Trophoblast cell (in vitro differentiated cells and primary cell): ENCODE results near the gene EDIL3.
A peak's percentile ranks its signal among the peaks of the same experiment; 100 is the strongest.

Experiments used
- DNase-seq, 2 donors: peaks; one replicate each; pipeline ENCODE4 v3.0.0-alpha.2; 2016
- H2AFZ ChIP-seq: 2 replicates; pipeline ENCODE4 v1.6.1; 2013; ENCODE audit warnings: low read length, moderate library complexity, mild to moderate bottlenecking; ENCODE audit not compliant: insufficient read depth, poor library complexity
- H2AK5ac ChIP-seq: 2 replicates; pipeline ENCODE4 v1.6.1; 2013; ENCODE audit warnings: mild to moderate bottlenecking, low read length
- H2BK120ac ChIP-seq: 2 replicates; pipeline ENCODE4 v1.6.1; 2013; ENCODE audit warnings: low read length, mild to moderate bottlenecking, moderate library complexity; ENCODE audit not compliant: insufficient read depth, poor library complexity
- H2BK12ac ChIP-seq: 2 replicates; pipeline ENCODE4 v1.6.1; 2013; ENCODE audit warnings: mild to moderate bottlenecking, low read length, moderate library complexity
- H2BK5ac ChIP-seq: 2 replicates; pipeline ENCODE4 v1.6.1; 2013; ENCODE audit warnings: low read length, low read depth, moderate library complexity, mild to moderate bottlenecking; ENCODE audit not compliant: poor library complexity
- H3K14ac ChIP-seq: 2 replicates; pipeline ENCODE4 v1.6.1; 2013; ENCODE audit warnings: mild to moderate bottlenecking, low read length
- H3K18ac ChIP-seq: 2 replicates; pipeline ENCODE4 v1.6.1; 2013; ENCODE audit warnings: mild to moderate bottlenecking, low read length
- H3K23ac ChIP-seq: 2 replicates; pipeline ENCODE4 v1.6.1; 2013; ENCODE audit warnings: low read length
- H3K27ac ChIP-seq: 2 replicates; pipeline ENCODE4 v1.5.1; 2013; ENCODE audit warnings: low read depth, mild to moderate bottlenecking, inconsistent platforms, low read length, moderate library complexity
- H3K27me3 ChIP-seq: 2 replicates; pipeline ENCODE4 v1.6.1; 2013; ENCODE audit warnings: inconsistent platforms, mild to moderate bottlenecking, low read length, moderate library complexity; ENCODE audit not compliant: insufficient read depth
- H3K36me3 ChIP-seq, 2 experiments: 1 replicate in 1 of 2; 2 replicates in 1 of 2; pipeline ENCODE4 v1.6.1; 2013; ENCODE audit warnings: low read length in 2 of 2, mild to moderate bottlenecking in 2 of 2, moderate library complexity in 1 of 2; ENCODE audit not compliant: insufficient read depth in 2 of 2, control insufficient read depth in 1 of 2
- H3K4ac ChIP-seq: 2 replicates; pipeline ENCODE4 v1.6.1; 2013; ENCODE audit warnings: low read depth, mild to moderate bottlenecking, low read length, moderate library complexity
- H3K4me1 ChIP-seq, 2 experiments: 1 replicate in 1 of 2; 2 replicates in 1 of 2; pipeline ENCODE4 v1.6.1; 2013; ENCODE audit warnings: low read length in 2 of 2, mild to moderate bottlenecking in 2 of 2, moderate library complexity in 1 of 2; ENCODE audit not compliant: insufficient read depth in 2 of 2, control insufficient read depth in 1 of 2
- H3K4me2 ChIP-seq: 2 replicates; pipeline ENCODE4 v1.6.1; 2013; ENCODE audit warnings: inconsistent platforms, mild to moderate bottlenecking, low read length, moderate library complexity
- H3K4me3 ChIP-seq: 2 replicates; pipeline ENCODE4 v1.5.1; 2013; ENCODE audit warnings: mild to moderate bottlenecking, low read depth, low read length, inconsistent platforms
- H3K79me1 ChIP-seq: one replicate; pipeline ENCODE4 v1.6.1; 2013; ENCODE audit warnings: low read length
- H3K79me2 ChIP-seq: 2 replicates; pipeline ENCODE4 v1.6.1; 2013; ENCODE audit warnings: low read length, mild to moderate bottlenecking; ENCODE audit not compliant: control insufficient read depth, insufficient read depth, poor library complexity
- H3K9ac ChIP-seq: 2 replicates; pipeline ENCODE4 v1.6.1; 2013; ENCODE audit warnings: mild to moderate bottlenecking, low read length
- H3K9me3 ChIP-seq: 2 replicates; pipeline ENCODE4 v1.6.1; 2013; ENCODE audit warnings: low read depth, mild to moderate bottlenecking, control low read depth, inconsistent platforms, low read length; ENCODE audit not compliant: insufficient read depth
- H4K12ac ChIP-seq: 2 replicates; pipeline ENCODE4 v1.6.1; 2013; ENCODE audit warnings: low read depth, mild to moderate bottlenecking, low read length, moderate library complexity
- H4K8ac ChIP-seq: 2 replicates; pipeline ENCODE4 v1.6.1; 2013; ENCODE audit warnings: low read depth, mild to moderate bottlenecking, low read length, moderate library complexity
- H4K91ac ChIP-seq: one replicate; pipeline ENCODE4 v1.6.1; 2013; ENCODE audit warnings: low read depth, mild to moderate bottlenecking, low read length, moderate library complexity
- WGBS: extraction: QIAGEN DNeasy Blood & Tissue Kit; methylation state at CpG from one replicate; pipeline ENCODE4 v1.1.7; 2013; ENCODE audit warnings: missing lambda C conversion rate; ENCODE audit not compliant: insufficient read length, insufficient coverage; ENCODE audit errors: extremely low coverage; 5-methylcytosine and 5-hydroxymethylcytosine counted together

The EDIL3 gene

DNA sequence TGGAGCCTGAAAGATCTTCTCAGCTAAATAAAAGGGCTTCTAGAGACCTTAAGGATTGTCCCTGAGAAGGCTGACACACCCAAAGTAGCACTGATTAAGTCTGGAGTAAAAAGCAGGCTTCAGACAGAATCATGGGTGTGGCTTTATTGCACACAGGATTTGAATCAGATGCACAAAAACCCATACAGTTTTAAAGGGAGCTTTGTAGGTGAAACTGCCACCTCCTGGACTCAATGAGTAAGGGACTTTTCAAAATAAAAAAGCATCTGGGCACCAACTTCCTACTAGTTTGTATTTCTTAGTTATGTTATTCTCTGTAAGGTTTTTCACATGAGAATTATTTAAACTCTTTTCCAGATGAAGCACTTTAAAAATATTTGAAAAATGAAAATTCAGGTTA lies 129.4 kb downstream of the EDIL3 start:
- Histone ChIP-seq H3K79me1 (no peaks in the 10 kb centered on the region), H3K36me3 (no peaks in the 10 kb centered on the region), H3K4me3 (no peak overlapping the region), H4K8ac (no peak overlapping the region), H3K79me2 (no peaks in the 10 kb centered on the region), H3K14ac (no peak overlapping the region), H3K9me3 (no peaks in the 10 kb centered on the region), H2AK5ac (no peak overlapping the region), H2BK12ac (no peak overlapping the region), H2BK120ac (no peak overlapping the region), H2BK5ac (no peak overlapping the region), H3K4ac (no peak overlapping the region), H3K4me2 (no peak overlapping the region), H3K27ac (no peak overlapping the region), H2AFZ (no peak overlapping the region), H4K91ac (no peak overlapping the region), H3K27me3 (no peaks in the 10 kb centered on the region), H4K12ac (no peak overlapping the region), H3K18ac (no peak overlapping the region), H3K23ac (no peak overlapping the region), H3K4me1 (peaks cover 2 to 5% of the 10 kb centered on the region in 2 experiments), H3K9ac (no peak overlapping the region)
- peak in 1 of 2 donors; percentile 12 for DNase-seq

DNA sequence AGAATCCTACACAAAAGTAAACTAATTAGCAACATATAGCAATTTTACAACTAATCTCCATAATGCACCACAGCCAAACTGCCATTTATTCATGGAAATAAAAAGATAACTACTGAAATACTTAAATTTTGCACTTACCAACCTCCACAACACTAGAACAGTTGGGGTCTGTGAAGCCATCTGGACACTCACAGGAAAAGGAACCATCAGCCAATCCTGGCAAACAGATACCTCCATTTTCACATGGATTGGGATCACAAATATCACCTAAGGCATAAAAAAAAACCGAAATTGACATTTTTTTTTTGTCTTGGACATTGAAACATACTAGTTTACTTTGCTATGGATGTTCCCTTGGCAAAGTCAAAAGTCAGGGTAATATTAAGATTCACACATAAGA lies 130.7 kb downstream of the EDIL3 start:
- Histone ChIP-seq H4K12ac (no peak overlapping the region), H3K36me3 (no peaks in the 10 kb centered on the region), H3K27ac (no peak overlapping the region), H3K14ac (no peak overlapping the region), H3K4me2 (no peak overlapping the region), H3K9me3 (no peaks in the 10 kb centered on the region), H2BK12ac (no peak overlapping the region), H3K23ac (no peak overlapping the region), H2BK120ac (no peak overlapping the region), H2BK5ac (no peak overlapping the region), H3K4ac (no peak overlapping the region), H3K4me1 (peaks cover 2 to 6% of the 10 kb centered on the region in 2 experiments), H4K91ac (no peak overlapping the region), H2AFZ (no peak overlapping the region), H4K8ac (no peak overlapping the region), H3K4me3 (no peak overlapping the region), H3K18ac (no peak overlapping the region), H3K79me1 (no peaks in the 10 kb centered on the region), H3K9ac (no peak overlapping the region), H3K27me3 (no peaks in the 10 kb centered on the region), H3K79me2 (no peaks in the 10 kb centered on the region), H2AK5ac (no peak overlapping the region)
- WGBS: no CpG with 5 or more reads among the region's 1 CpG
- no peak for DNase-seq

DNA sequence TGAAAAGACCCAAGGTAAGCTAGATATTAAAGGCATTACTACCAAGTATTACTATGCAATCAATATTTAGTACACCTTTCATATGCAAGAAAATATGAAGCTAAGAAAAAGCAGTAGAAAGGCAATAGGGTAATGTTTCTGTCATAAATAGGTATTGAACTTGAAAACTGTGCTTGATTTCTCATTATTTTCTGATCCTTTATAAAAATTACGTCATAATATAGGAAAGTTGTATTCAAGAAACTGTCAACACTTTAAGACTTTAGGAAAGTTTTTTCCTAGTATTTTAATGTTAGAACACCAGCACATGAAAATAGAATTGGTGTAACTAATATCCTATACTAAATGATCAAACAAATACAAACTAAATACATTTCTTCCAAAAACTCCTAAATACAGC lies 133.2 kb downstream of the EDIL3 start:
- WGBS: no CpG with 5 or more reads among the region's 1 CpG

DNA sequence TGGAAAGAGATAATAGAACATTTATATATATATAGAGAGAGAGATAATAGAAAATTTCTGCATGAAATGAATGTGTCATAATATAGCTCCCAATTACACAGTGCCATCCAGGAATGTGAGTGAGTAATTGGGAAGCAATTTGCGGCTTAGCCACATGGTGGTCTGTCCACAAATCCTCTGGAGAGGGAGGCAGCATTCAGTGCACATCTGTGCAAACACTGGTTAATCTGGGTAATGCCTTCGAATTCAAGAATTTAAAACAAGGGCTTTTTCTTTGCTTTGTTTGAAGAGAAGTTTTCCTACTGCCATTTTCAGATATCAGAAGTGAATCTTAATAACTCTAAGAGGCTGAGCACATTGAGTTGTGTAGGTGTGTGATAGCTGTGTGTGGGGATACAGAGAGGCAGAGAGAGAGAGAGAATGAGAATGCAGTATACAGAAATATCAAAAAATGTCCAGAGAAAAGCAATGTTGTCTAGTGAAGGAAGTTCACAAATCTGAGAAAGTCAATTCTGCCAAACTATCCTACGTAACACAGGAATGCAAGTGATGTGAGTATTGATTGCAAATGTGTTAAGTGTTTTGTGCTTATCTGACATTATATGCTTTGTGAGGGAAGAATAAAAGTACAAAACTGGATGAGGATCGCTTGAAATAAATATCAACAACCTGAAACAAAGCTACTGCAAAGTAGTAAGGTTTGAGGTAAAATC lies 134.6 kb downstream of the EDIL3 start:
- no peak overlapping the region for H3K23ac ChIP-seq
- DNase-seq: peak in 1 of 2 donors; percentile 22
- H4K8ac ChIP-seq: no peak overlapping the region
- peaks cover 0 to 1% of the 10 kb centered on the region in 2 experiments for H3K4me1 ChIP-seq
- H2AFZ ChIP-seq: no peak overlapping the region
- no peaks in the 10 kb centered on the region for H3K36me3 ChIP-seq
- no peak overlapping the region for H3K14ac ChIP-seq
- H3K27me3 ChIP-seq: no peaks in the 10 kb centered on the region
- H2BK120ac ChIP-seq: no peak overlapping the region
- no peaks in the 10 kb centered on the region for H3K79me2 ChIP-seq
- no peak overlapping the region for H2BK5ac ChIP-seq
- H3K18ac ChIP-seq: no peak overlapping the region
- H3K4me2 ChIP-seq: no peak overlapping the region
- H3K9ac ChIP-seq: no peak overlapping the region
- H3K27ac ChIP-seq: no peak overlapping the region
- H4K91ac ChIP-seq: no peak overlapping the region
- H4K12ac ChIP-seq: no peak overlapping the region
- H2AK5ac ChIP-seq: no peak overlapping the region
- no peaks in the 10 kb centered on the region for H3K79me1 ChIP-seq
- no CpG with 5 or more reads among the region's 4 CpGs for WGBS
- H3K4ac ChIP-seq: no peak overlapping the region
- H2BK12ac ChIP-seq: no peak overlapping the region
- no peaks in the 10 kb centered on the region for H3K9me3 ChIP-seq
- H3K4me3 ChIP-seq: no peak overlapping the region

More for the DNA sequence above, 133.2 kb downstream of the EDIL3 start:
- no peak overlapping the region for H3K14ac ChIP-seq
- H3K4me2 ChIP-seq: no peak overlapping the region
- H4K91ac ChIP-seq: no peak overlapping the region
- no peaks in the 10 kb centered on the region for H3K9me3 ChIP-seq
- H2AFZ ChIP-seq: no peak overlapping the region
- no peaks in the 10 kb centered on the region for H3K27me3 ChIP-seq
- no peaks in the 10 kb centered on the region for H3K36me3 ChIP-seq
- no peak overlapping the region for H4K12ac ChIP-seq
- no peaks in the 10 kb centered on the region for H3K79me2 ChIP-seq
- H3K79me1 ChIP-seq: no peaks in the 10 kb centered on the region
- H3K9ac ChIP-seq: no peak overlapping the region
- no peak overlapping the region for H3K4me3 ChIP-seq
- no peak overlapping the region for H2BK5ac ChIP-seq
- H3K4me1 ChIP-seq: peaks cover 0 to 1% of the 10 kb centered on the region in 2 experiments
- no peak overlapping the region for H3K23ac ChIP-seq
- H3K27ac ChIP-seq: no peak overlapping the region
- no peak overlapping the region for H2BK120ac ChIP-seq
- no peak overlapping the region for H4K8ac ChIP-seq
- H2AK5ac ChIP-seq: no peak overlapping the region
- DNase-seq: no peak
- no peak overlapping the region for H3K18ac ChIP-seq
- no peak overlapping the region for H3K4ac ChIP-seq
- no peak overlapping the region for H2BK12ac ChIP-seq
